ENCODE results near the gene RASSF10. TPM values are rescaled to one million over a fixed set of nuclear protein-coding genes. Genes with fewer than 3 reads are reported as not detected.

RASSF10 gene
- total RNA-seq: not detected

DNA sequence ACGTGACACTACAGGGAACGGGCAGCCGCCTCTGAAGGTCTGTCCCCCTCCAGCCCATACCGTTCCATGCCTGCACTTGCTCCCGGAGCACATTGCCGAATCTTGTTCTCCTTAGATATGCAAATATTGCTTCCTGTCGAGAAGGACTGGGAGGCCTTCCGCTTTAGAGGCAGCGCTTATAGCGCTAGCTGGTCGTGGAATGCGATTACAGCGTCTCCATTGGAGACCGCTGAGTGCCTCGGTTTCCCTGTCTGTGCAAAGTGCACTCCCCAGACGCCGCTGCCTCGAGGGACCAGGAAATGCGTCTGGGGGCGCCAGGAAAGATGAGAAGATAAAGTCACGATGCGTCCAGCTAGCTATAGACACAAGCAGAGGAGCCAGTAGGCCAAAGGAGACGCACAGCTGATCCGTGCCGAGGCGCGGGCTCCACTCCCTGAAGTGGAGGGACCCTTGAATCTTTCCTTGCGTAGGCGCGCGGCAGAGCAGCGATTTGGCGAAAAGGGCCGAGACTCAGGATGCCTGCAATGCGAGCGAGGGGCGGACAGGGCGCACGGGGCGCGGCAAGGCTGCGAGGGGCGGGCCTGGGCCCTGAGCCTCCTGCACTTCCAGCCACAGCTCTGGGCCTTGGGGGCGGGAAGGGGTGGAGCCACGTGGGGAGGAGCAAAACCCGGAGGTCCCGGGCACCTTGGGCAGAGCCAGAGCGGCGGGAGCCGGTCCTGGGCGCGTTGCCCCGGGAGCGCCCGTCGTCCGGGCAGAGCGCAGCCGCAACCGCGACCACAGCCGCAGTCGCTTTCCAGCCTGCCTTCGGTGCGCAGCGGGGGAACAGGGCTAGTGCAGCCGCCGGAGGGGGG lies at the start of gene RASSF10:
Gene RASSF10 (plus strand): TSS at position 692 of the 851 bp plus-strand sequence. CDS start 261 bp downstream, outside the sequence.
- ChIA-PET POLR2A (no interaction called here), CTCF (no interaction called here)

DNA sequence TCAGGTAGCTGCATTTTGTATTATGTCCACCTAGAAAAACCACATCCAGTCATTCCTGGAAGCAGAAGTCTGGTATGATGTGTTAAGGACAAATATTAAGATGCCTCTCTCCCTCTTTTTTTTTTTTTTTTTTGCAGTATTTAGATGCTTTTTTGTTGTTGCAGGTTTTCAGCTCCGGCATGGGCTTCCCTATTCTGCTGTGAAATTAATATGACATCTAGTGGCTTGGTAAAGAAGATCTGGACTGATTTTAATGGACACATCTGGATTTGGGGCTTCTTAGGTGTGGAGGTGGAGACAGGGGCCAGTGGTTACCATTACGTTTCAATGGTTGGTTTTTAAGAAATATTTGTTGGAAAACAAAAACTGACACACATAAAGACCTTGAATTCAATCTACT lies 47.5 kb upstream of the RASSF10 start:
- POLR2A ChIA-PET: no interaction called here
- CTCF ChIA-PET: interaction anchor here (0.6 kb wide), 1 partner anchor 14 kb away, joined by 3 read pairs; no protein-coding TSS in a partner anchor

DNA sequence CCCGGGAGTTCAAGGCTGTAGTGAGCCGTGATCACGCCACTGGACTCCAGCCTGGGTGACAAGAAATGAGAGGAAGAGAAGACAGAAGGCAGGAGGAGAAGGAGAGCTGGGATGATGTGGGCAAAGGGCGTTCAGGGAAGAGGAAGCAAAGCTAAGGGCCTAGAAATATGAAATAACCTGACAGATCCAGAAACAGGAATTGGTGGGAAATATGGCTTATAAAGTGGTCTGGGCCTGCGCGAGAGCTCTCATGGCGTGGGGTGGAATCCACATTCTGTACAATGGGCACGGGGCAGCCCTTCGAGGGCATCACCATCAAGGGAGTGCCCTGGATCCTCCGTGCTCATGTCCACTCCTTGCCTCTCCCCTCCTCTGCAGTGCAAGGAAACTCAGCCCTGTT lies 46.8 kb upstream of the RASSF10 start:
- POLR2A ChIA-PET: no interaction called here
- CTCF ChIA-PET: no interaction called here

DNA sequence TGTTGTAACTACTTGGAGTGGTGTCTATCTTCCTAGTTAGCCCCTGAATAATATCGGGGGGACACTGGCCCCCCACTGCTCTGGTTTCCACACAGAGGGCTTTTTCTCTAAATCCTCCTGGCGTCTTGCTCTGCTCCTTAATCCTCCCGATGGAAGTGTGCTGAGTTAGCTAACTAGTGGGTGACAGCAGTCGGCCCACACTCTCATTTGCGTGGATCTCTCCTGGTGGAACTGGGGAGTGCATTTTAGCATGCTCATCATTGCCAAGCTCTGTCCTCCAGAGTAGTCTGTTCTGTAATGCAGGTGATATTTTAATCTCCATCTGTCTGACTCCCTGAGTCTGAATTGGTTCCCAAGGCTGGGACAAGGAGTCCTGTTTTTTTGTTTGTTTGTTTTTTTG lies 46.1 kb upstream of the RASSF10 start:
- POLR2A ChIA-PET: no interaction called here
- CTCF ChIA-PET: interaction anchor here (0.7 to 1.1 kb wide), 2 partner anchors 11 to 262 kb away, joined by 3 to 7 read pairs; no protein-coding TSS in a partner anchor

DNA sequence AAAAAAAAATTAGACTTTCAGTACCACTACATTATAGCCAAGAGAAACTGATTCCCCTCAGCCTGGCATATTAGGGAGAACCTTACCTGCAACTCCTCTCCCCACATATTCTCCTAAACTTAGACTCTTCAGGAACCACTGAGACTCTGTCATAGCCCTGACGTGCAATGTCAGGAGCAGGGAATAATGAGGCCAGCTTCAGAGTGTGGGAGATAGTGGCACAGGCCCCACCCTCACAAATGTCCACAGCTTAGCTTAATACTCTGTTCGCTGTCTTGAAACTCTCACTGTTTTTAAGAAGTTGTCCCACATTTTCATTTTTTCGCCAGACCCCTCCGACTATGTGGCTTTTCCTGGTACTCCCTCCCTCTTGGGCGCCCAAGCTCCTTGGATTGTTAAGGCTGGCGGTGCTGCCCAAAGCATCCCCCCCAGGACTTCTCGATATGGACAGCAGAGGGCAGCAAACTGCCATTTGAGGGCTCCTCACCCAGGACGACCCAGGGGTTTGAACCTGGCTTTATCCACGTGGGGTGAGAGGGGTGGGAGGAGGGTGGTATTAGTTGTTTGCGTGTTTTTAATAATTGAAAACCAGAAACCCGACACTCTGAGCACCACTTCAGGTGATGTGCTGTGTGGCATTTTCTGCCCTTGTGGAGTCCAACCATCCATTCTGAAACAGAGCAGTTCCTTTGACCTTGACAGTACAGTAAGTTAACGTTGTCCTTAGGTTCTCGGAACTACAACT lies 45.2 kb upstream of the RASSF10 start:
- POLR2A ChIA-PET: no interaction called here
- CTCF ChIA-PET: interaction anchor here (0.6 to 1.9 kb wide), 5 partner anchors 10 to 381 kb away, joined by 3 to 7 read pairs (median 4); no protein-coding TSS in a partner anchor

DNA sequence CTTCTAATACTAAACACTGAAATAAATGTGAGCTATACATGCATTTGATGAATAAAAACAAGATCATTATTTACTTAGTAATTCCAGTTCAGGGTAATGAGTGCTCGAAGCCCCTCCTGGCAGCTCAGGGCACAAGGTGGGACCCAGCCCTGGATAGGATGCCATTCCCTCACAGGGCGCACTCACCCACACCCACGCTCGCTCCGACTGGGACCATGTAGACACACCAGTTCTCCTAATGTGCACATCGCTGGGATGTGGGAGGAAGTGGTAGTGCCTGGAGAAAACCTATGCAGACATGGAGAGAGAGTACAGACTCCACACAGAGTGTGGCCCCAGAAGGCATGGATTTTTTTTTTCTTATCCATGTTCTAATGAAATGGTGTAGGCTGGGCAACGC lies 44.5 kb upstream of the RASSF10 start:
- CTCF ChIA-PET: interaction anchor here (1.4 to 1.9 kb wide), 2 partner anchors 15 to 380 kb away, joined by 3 to 4 read pairs; no protein-coding TSS in a partner anchor
- POLR2A ChIA-PET: no interaction called here

DNA sequence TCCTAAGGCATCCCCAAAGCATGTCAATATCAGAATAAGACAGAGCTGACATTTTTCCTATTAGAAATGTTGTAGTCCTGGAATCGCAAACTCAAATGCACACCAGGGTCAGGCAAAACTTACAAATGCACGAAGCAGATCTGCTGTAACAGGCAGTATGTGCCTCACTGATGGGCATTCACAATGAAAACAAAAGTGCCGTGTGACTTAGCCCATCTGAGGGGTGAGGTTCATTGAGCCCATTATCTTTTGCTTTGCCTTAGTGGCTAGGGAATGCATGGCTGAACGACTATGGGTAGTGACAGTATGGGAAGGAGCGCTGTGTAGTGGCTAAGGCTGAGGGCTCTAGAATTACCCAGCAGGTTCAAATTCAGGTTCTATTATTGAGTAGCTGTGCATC lies 43.1 kb upstream of the RASSF10 start:
- CTCF ChIA-PET: interaction anchor here (1.4 kb wide), 1 partner anchor 14 kb away, joined by 3 read pairs; no protein-coding TSS in a partner anchor
- POLR2A ChIA-PET: no interaction called here

DNA sequence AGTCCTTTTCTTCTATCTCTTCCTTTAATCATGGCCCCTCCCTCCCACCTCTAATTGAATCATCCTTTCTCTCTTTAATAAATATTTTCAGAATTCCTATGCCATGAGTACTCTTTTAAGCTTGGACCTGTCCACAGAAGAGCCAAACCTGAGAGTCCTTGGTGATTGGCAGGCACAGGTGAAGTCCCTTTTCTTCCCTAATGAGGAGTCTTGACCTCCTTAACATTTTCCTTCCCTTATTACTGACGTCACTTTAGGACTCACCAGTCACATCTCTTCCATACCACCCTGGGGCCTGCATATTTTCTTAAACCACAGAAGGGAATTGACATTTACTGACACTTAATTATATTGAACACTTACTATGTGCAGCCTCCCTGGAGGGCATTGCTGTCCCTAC lies 41.0 kb upstream of the RASSF10 start:
- CTCF ChIA-PET: no interaction called here
- POLR2A ChIA-PET: no interaction called here

DNA sequence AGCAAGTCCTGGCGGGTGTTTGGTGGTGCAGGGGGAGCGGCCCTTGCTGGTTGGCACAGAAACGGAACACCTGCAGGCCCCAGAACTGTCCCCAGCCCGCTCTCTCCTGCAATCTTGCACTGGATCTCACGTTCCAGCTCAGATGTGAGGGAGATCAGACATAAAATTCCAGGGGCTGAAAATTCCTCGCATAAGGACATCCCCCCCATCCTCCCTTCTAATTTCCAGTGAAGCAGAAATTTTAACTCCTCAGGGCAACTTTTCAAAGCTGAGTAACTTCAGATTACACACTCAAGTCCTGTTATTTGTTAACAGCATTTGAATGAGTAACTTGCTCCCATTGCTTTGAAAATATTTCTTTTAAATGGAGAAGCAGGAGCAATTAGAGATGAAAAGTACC lies 40.3 kb upstream of the RASSF10 start:
- CTCF ChIA-PET: no interaction called here
- POLR2A ChIA-PET: no interaction called here

DNA sequence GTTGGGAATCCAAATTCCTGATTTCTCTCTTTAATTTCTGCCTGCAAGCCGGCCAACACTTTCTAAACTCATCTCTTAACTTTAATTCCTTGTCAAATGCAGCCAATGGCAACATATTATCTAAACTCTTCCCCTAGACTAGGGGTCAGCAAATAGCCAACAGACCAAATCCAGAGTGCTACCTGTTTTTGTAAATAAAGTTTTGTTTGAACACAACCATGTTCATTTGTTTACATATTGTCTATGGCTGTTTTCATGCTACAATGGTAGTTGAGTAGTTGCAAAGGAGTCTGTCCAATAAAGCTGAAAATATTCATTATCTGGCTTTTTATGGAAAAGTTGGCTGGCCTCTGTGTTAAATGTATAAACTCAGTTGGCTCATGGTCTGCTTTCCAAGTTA lies 37.2 kb upstream of the RASSF10 start:
- POLR2A ChIA-PET: no interaction called here
- CTCF ChIA-PET: no interaction called here

DNA sequence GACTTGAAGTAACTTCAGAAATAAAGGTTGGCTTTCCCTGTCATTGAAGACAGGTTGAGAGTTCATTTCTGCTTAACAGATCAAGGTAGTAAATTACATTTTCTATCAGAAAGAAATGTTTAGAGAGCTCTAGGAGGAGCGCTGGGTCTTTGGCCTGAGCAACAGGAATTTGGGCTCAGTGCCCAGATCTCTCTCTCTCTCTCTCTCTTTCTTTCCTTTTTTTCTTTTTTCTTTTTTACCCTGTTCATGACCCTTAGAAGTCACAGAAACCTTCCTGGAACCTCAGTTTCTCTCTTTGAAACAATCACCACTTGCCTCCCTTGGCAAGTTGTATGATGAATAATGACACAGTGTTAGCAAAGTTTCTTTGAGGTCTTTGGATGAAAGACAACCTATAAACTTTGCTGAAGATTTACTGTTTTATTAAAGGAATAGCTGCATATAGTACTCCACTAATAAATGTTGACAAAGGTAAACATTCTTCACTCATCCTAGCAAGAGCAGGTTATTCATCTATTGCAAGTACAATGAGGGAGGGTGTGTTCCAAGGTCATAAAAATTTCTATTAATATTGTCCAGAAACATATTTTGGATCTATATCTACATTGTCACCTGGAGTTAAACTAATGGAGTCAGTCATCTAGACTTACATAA lies 35.5 kb upstream of the RASSF10 start:
- ChIA-PET CTCF (interaction anchor here (2.3 kb wide), 1 partner anchor 10 kb away, joined by 7 read pairs; no protein-coding TSS in a partner anchor), POLR2A (no interaction called here)

DNA sequence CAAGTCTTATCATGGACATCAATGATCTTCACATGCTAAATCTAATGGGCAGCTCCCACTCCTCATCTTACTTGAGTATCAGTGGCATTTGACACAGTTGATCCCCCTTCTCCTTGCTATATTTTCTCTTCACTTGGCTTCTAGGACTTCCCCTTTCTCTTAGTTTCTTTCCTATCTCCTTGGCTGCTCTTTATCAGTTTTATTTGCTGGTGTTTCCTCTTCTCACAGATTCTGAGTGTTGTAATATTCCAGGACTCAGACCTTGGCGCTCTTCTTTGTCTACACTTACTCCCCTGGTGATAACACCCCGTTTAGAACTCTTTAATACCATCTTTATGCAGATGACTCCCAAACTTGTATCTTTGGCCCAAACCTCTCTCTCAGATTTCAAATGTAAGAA lies 33.9 kb upstream of the RASSF10 start:
- ChIA-PET POLR2A (no interaction called here), CTCF (interaction anchor here (0.5 kb wide), 1 partner anchor 54 kb away, joined by 3 read pairs; no protein-coding TSS in a partner anchor)

DNA sequence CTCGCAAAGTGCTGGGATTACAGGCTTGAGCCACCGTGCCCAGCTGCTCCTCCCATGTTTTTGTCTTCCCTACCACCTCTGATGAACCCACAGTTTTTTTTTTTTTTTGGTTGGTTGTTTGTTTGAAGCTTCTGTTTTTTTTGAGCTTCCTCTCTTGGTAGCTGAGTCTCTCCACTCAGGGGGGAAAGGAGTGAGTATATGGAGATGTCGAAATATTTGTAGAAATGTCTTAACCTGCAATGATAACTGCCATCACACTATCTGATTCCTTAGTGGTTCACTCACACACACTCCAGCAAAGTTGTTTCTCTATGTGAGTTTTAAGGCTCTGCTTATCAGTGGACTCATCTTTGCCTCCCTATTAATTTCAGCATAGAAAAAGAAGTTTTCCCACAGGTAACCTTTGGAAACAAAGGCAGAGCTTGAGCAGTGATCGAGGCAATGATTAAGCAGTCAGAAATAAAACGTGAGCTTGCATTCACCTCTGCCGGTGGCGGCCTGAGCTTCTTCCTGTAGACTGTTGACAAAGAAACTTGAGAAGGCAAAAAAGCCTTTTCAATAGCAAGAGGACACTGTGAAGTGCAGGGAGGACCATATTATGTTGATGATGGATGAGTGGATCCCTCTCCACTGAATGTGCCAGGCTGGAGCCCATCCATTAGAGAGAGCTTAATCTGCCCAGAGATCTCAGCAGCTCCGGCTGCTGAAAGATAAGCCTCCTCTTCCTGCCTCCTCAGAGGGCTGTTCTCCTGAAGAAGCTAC lies 29.0 kb upstream of the RASSF10 start:
- CTCF ChIA-PET: interaction anchor here (1.6 kb wide), 1 partner anchor 15 kb away, joined by 3 read pairs; no protein-coding TSS in a partner anchor
- POLR2A ChIA-PET: no interaction called here

DNA sequence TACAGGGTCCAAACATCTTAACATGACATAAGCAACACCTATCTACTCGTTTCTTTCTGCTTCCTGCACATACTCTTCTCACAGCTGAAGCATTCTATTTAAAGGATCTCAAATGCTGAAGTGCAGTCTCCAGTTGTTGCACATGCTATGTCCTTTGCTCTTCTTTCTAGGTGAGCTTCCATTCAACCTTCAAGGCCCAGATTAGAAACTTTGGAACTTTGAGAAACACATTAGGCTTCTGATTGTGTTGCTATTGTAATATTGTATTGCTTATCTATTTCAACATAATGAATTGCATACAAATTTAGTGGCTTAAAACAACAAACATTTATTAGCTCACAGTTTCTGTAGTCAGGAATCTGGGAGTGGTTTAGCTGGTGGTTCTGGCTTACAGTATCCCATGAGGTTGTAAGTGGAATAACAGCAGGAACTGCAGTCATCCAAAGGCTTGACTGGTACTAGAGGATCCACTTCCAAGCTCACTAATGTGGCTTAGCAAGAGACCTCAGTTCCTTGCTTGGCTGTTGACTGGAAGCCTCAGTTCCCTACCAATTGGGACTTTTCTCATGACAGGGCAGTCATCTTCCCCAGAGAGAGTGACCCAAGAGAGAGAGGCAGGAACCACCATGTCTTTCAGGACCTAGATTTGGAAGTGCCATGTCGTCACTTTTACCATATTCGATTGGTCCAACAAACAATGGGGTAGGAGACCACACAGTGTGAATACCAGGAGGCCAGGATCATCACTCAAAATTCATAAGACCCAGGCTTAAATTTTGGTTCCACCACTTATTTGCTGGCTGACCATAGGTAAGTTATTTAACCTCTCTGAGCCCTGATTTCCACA lies 27.2 kb upstream of the RASSF10 start:
- POLR2A ChIA-PET: no interaction called here
- CTCF ChIA-PET: no interaction called here

DNA sequence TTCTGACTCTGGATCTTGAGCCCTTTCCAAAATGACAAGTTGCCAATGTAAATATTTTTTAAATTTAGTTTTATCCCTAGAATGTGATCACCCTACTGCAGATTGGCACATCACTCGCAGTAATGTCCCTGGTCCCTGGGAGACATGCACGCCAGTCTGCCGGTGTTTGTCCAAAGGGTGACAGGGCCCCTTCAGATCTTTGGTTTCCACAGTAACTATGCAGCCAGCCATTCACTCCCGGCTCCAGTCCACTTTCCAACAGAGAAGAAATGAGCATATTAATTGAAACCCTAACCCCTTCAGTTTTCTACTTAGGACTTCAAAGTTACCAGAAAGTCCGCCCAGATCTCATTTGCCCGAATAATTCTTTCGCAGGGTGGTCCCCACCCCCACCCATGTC lies 25.8 kb upstream of the RASSF10 start:
- CTCF ChIA-PET: no interaction called here
- POLR2A ChIA-PET: no interaction called here

DNA sequence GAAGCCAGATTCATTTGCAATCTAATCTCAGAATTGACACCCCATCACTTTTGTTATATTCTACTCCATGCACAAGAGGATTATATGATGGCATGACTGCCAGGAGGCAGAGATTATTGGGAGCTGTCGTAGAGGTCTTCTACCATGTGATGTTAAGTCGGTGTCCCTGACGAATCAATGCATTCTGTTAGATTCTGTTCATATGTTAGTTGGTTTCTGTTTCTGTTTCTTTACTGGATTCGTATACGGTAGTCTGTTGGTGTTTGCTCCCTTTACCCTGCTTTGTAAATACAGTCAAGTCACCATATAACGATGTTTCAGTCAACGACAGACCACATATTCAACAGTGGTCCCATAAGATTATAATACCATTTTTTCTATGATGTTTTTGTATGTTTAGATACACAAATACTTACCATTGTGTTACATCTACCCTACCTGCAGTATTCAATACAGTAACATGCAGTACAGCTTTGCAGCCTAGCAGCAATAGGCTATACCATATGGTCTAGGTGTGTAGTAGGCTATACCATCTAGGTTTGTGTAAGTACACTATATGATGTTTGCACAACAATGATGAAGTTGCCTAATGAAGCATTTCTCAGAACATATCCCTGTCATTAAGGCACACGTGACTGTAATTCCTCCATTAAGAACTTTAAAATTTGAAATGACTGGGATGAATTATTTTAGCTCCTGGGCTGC lies 22.8 kb upstream of the RASSF10 start:
- ChIA-PET POLR2A (no interaction called here), CTCF (no interaction called here)

DNA sequence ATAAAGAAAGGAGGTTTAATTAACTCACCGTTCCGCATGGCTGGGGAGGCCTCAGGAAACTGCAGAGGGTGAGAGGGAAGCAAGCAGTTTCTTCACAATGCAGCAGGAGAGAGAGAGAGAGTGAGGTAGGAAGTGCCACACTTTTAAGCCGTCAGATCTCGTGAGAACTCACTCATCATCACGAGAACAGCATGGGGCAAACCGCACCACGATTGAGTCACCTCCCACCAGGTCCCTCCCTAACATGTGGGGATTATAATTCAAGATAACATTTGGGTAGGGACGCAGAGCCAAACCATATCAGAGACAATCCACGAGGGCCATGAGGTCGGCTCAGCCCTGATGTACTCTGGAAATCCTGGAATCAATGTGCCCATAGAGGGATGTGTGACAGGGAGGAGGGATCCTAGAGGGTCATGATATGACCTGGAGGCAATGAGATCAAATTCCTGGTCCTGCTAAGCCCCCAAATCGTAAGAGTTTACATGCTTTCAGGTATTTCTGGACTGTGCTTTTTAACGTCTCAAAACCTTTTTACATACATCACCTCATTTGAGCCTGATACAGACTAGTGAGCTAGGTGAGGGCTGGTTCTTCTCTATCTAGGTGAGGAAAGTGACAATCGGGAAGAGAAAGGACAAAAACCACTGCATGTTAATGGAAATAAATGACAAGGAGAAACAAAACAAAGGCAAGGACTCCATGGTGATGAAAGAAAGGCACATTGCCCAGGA lies 19.5 kb upstream of the RASSF10 start:
- CTCF ChIA-PET: no interaction called here
- POLR2A ChIA-PET: no interaction called here

DNA sequence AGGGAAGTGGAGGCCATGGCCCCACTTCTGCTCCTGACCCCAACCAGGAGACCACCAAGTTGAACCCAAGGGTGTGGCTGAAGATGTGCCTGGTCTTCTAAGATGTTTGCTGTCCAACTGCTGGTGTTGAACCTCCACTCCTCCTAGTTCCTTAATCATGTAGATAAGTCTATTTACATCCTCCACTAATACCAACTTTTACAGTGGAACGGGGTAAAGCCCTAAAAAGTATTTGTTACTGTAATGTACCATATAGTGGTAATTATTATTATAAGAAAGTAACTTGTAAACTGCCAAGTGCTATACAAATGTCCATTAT lies 19.0 kb upstream of the RASSF10 start:
- ChIA-PET POLR2A (no interaction called here), CTCF (no interaction called here)

Data from activated CD8-positive, alpha-beta memory T cell treated with anti-CD3 and anti-CD28 coated beads for 36 hours (primary cell).